Neural cell (in vitro differentiated cells): Measurements from ENCODE around the gene CCDC127. TPM values are rescaled to one million over a fixed set of nuclear protein-coding genes. Genes with fewer than 3 reads are reported as not detected.

Experiments used
- H2AFZ ChIP-seq: fragments of 200-600, 300-800 bp; sonication (generic), shearing (Covaris generic); 2 replicates; pipeline ENCODE4 v1.6.0; 2014; ENCODE audit warnings: low read depth, mild to moderate bottlenecking, antibody characterized with exemption, low read length, moderate library complexity
- H3F3A ChIP-seq: fragments of 200-600 bp; shearing (Covaris generic); 2 replicates; pipeline ENCODE4 v1.6.1; 2016; ENCODE audit warnings: mild to moderate bottlenecking, moderate library complexity, mixed read lengths, antibody characterized with exemption, low read length; ENCODE audit not compliant: insufficient read depth, poor library complexity, severe bottlenecking
- H3K27ac ChIP-seq: fragments of 200-600, 300-800 bp; sonication (generic), shearing (Covaris generic); 2 replicates; pipeline ENCODE4 v1.5.1; 2014; ENCODE audit warnings: mild to moderate bottlenecking, low read length, moderate library complexity
- H3K27me3 ChIP-seq: fragments of 300-800, 200-600 bp; sonication (generic), shearing (Covaris generic); 2 replicates; pipeline ENCODE4 v1.6.0; 2014; ENCODE audit warnings: mild to moderate bottlenecking, low read depth, low read length, moderate library complexity; ENCODE audit not compliant: insufficient read depth
- H3K36me3 ChIP-seq: fragments of 300-800, 200-600 bp; sonication (generic), shearing (Covaris generic); 2 replicates; pipeline ENCODE4 v1.5.1; 2014; ENCODE audit warnings: mild to moderate bottlenecking, antibody characterized with exemption, low read length, moderate library complexity; ENCODE audit not compliant: insufficient read depth
- H3K4me2 ChIP-seq: fragments of 300-800, 200-600 bp; sonication (generic), shearing (Covaris generic); 2 replicates; pipeline ENCODE4 v1.6.0; 2014; ENCODE audit warnings: mild to moderate bottlenecking, low read length
- H3K4me3 ChIP-seq: fragments of 300-800, 200-600 bp; sonication (generic), shearing (Covaris generic); 2 replicates; pipeline ENCODE4 v1.5.1; 2014; ENCODE audit warnings: mild to moderate bottlenecking, low read length, moderate library complexity
- H3K79me2 ChIP-seq: fragments of 200-600 bp; shearing (Covaris generic); replicated peaks from 2 replicates; pipeline ENCODE4 v1.6.0; 2014; ENCODE audit warnings: mild to moderate bottlenecking, low read length, moderate library complexity; ENCODE audit not compliant: insufficient read depth
- H3K9ac ChIP-seq: fragments of 300-800, 200-600 bp; sonication (generic), shearing (Covaris generic); 2 replicates; pipeline ENCODE4 v1.6.1; 2016; ENCODE audit warnings: mild to moderate bottlenecking, low read length, mixed read lengths
- H3K9me2 ChIP-seq: fragments of 200-600 bp; shearing (Covaris generic); 2 replicates; pipeline ENCODE4 v1.6.1; 2016; ENCODE audit warnings: mild to moderate bottlenecking, low read length, mixed read lengths; ENCODE audit not compliant: insufficient read depth
- H3K9me3 ChIP-seq: fragments of 200-600, 300-800 bp; sonication (generic), shearing (Covaris generic); 2 replicates; pipeline ENCODE4 v1.6.1; 2016; ENCODE audit warnings: mild to moderate bottlenecking, mixed run types, low read length, moderate library complexity, mixed read lengths
- H4K20me1 ChIP-seq: fragments of 200-600 bp; shearing (Covaris generic); 2 replicates; pipeline ENCODE4 v1.6.1; 2016; ENCODE audit warnings: mild to moderate bottlenecking, mixed run types; ENCODE audit not compliant: insufficient read depth
- EP300 ChIP-seq: fragments of 450-650 bp; conservative IDR thresholded peaks from 2 replicates; pipeline ENCODE4 v1.6.1; 2014; ENCODE audit warnings: antibody characterized with exemption, mild to moderate bottlenecking, moderate library complexity; ENCODE audit not compliant: poor library complexity, severe bottlenecking
- EZH2 ChIP-seq: fragments of 200-600, 300-800 bp; shearing (Covaris generic), sonication (generic); IDR thresholded peaks from 2 replicates; pipeline ENCODE4 v1.6.1; 2014; ENCODE audit warnings: antibody characterized with exemption, low read length, borderline replicate concordance, mild to moderate bottlenecking; ENCODE audit not compliant: insufficient read depth, poor library complexity, severe bottlenecking
- MXI1 ChIP-seq: fragments of 450-650 bp; conservative IDR thresholded peaks from 2 replicates; pipeline ENCODE4 v1.6.1; 2014; ENCODE audit warnings: antibody characterized with exemption, mild to moderate bottlenecking; ENCODE audit not compliant: poor library complexity, severe bottlenecking
- POLR2AphosphoS5 ChIP-seq: IDR thresholded peaks from 2 replicates; pipeline ENCODE4 v1.6.1; 2012
- RAD21 ChIP-seq: fragments of 450-650 bp; conservative IDR thresholded peaks from 2 replicates; pipeline ENCODE4 v1.6.1; 2014; ENCODE audit warnings: antibody characterized with exemption, mild to moderate bottlenecking, moderate library complexity
- SMC3 ChIP-seq: fragments of 450-650 bp; conservative IDR thresholded peaks from 2 replicates; pipeline ENCODE4 v1.6.1; 2014; ENCODE audit warnings: antibody characterized with exemption, mild to moderate bottlenecking, moderate library complexity; ENCODE audit not compliant: poor library complexity
- TAF1 ChIP-seq: IDR thresholded peaks from 2 replicates; pipeline ENCODE4 v1.6.1; 2012; ENCODE audit warnings: low read depth
- polyA plus RNA-seq: library from polyadenylated mRNA; depleted of rRNA; stranded (reverse); fragments of >200 nt; gene quantifications from 2 replicates; pipeline ENCODE4 v1.2.3, GENCODE V29; 2014
- TF ChIP-seq, protein P1 (sequence below): fragments of 450-650 bp; IDR thresholded peaks from 2 replicates; pipeline ENCODE4 v1.5.1; 2014; ENCODE audit warnings: antibody characterized with exemption, mild to moderate bottlenecking, moderate library complexity; ENCODE audit not compliant: poor library complexity, severe bottlenecking
- TF ChIP-seq, protein P2 (sequence below): IDR thresholded peaks from 2 replicates; pipeline ENCODE4 v1.6.1; 2012; ENCODE audit warnings: borderline replicate concordance

CCDC127 gene
- polyA plus RNA-seq, 1 donor from 2014 or later, result 5.4 TPM

DNA sequence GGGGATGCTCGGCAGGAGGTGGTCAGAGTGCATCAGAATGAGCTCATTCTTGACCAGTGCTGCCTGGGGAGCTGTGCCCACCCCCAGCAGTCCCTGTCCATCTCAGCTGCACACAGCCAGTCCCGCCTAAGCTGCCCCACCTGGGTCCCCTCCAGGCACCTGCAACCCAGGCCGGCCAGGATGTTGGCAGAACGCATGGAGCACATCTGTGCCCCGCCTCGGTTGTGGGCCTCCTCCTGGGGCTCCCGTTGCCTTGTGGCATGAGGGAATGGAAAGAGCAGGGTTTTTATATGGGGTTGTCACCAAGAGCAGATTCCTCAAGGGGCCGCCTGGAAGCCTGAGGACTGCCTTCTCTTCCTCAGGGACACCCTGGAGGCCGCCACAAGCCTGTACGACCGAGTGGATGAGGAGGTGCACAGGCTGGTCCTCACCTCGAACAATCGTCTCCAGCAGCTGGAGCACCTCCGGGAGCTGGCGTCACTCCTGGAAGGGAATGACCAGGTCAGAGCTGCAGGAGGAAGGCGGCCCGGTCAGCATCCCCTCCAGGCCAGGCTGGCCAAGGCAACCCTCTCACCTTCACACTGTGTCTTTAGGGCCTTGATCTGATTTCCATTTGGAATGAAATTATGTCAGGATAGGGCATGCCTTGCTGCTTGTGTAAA lies 61.4 kb downstream of the CCDC127 start:
- TF ChIP-seq EZH2, result no peak
- TF ChIP-seq SMC3, result no peak
- TF ChIP-seq MXI1, result no peak
- no peak for TF ChIP-seq POLR2AphosphoS5
- TF ChIP-seq, protein P1, sequence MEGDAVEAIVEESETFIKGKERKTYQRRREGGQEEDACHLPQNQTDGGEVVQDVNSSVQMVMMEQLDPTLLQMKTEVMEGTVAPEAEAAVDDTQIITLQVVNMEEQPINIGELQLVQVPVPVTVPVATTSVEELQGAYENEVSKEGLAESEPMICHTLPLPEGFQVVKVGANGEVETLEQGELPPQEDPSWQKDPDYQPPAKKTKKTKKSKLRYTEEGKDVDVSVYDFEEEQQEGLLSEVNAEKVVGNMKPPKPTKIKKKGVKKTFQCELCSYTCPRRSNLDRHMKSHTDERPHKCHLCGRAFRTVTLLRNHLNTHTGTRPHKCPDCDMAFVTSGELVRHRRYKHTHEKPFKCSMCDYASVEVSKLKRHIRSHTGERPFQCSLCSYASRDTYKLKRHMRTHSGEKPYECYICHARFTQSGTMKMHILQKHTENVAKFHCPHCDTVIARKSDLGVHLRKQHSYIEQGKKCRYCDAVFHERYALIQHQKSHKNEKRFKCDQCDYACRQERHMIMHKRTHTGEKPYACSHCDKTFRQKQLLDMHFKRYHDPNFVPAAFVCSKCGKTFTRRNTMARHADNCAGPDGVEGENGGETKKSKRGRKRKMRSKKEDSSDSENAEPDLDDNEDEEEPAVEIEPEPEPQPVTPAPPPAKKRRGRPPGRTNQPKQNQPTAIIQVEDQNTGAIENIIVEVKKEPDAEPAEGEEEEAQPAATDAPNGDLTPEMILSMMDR, result no peak
- no peak for TF ChIP-seq RAD21
- TF ChIP-seq, protein P2, sequence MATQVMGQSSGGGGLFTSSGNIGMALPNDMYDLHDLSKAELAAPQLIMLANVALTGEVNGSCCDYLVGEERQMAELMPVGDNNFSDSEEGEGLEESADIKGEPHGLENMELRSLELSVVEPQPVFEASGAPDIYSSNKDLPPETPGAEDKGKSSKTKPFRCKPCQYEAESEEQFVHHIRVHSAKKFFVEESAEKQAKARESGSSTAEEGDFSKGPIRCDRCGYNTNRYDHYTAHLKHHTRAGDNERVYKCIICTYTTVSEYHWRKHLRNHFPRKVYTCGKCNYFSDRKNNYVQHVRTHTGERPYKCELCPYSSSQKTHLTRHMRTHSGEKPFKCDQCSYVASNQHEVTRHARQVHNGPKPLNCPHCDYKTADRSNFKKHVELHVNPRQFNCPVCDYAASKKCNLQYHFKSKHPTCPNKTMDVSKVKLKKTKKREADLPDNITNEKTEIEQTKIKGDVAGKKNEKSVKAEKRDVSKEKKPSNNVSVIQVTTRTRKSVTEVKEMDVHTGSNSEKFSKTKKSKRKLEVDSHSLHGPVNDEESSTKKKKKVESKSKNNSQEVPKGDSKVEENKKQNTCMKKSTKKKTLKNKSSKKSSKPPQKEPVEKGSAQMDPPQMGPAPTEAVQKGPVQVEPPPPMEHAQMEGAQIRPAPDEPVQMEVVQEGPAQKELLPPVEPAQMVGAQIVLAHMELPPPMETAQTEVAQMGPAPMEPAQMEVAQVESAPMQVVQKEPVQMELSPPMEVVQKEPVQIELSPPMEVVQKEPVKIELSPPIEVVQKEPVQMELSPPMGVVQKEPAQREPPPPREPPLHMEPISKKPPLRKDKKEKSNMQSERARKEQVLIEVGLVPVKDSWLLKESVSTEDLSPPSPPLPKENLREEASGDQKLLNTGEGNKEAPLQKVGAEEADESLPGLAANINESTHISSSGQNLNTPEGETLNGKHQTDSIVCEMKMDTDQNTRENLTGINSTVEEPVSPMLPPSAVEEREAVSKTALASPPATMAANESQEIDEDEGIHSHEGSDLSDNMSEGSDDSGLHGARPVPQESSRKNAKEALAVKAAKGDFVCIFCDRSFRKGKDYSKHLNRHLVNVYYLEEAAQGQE, result no peak
- no peak for TF ChIP-seq TAF1
- TF ChIP-seq EP300, result no peak
- Histone ChIP-seq H3K9me3 (no peaks in the 10 kb centered on the region), H3K79me2 (no peaks in the 10 kb centered on the region), H3K9me2 (no peaks in the 10 kb centered on the region), H3F3A (no peaks in the 10 kb centered on the region), H3K36me3 (no peaks in the 10 kb centered on the region), H4K20me1 (no peaks in the 10 kb centered on the region), H2AFZ (no peak overlapping the region), H3K4me3 (no peak overlapping the region), H3K27ac (no peak overlapping the region), H3K4me2 (no peak overlapping the region), H3K27me3 (no peaks in the 10 kb centered on the region), H3K9ac (no peak overlapping the region)

DNA sequence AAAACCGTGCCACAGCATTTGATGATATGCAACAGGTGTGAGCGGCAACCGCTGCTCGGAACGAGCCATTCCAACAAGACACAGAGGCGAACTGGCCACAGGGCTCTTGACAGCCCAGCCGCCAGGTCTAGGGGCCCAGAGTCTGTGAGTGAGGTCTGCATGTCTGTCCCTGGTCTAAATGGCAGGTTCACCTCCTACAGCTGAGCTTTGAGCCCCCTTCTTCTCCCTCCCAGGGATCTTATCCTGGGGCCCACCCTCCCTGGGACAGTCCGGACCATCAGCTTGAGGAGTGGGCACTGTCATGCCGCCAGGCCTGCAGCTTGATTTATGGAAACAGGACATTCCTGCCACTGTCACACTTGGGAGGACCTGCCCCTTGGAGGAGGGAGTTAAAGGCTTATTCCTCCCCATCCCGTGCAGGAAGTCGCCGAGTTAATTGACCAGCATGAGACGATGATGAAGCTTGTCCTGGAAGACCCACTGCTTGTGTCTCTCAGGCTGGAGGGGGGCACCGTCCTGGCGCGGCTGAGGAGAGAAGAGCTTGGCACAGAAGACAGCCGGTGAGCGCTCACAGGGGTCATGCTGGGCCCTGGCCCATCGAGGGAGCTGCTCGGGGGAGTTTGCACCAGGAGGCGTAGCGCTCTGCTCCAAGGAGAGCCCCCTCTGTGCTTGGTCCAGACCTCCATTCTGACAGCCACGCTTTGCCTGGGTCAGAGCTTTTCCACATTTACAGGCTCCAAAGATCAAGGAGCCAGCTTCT lies 62.1 kb downstream of the CCDC127 start:
- Histone ChIP-seq H3K27ac (no peak overlapping the region), H3K4me2 (no peak overlapping the region), H3F3A (no peaks in the 10 kb centered on the region), H3K36me3 (no peaks in the 10 kb centered on the region), H3K9ac (no peak overlapping the region), H3K9me3 (no peaks in the 10 kb centered on the region), H2AFZ (no peak overlapping the region), H3K9me2 (no peaks in the 10 kb centered on the region), H3K4me3 (no peak overlapping the region), H4K20me1 (no peaks in the 10 kb centered on the region), H3K27me3 (no peaks in the 10 kb centered on the region), H3K79me2 (no peaks in the 10 kb centered on the region)
- no peak for TF ChIP-seq TAF1
- no peak for TF ChIP-seq POLR2AphosphoS5
- TF ChIP-seq RAD21, result no peak
- no peak for TF ChIP-seq EZH2
- TF ChIP-seq, protein P1, result no peak
- TF ChIP-seq SMC3, result no peak
- TF ChIP-seq MXI1, result no peak
- TF ChIP-seq, protein P2, result no peak
- no peak for TF ChIP-seq EP300
